ENCODE measurements around the gene PTGFRN. TPM values are rescaled to one million over a fixed set of nuclear protein-coding genes. Genes with fewer than 3 reads are reported as not detected.

The PTGFRN gene
- total and polyA plus RNA-seq, 2 of the 4 experiments (the other 2 are of a cell fraction) = 0.90 to 1.1 TPM

DNA sequence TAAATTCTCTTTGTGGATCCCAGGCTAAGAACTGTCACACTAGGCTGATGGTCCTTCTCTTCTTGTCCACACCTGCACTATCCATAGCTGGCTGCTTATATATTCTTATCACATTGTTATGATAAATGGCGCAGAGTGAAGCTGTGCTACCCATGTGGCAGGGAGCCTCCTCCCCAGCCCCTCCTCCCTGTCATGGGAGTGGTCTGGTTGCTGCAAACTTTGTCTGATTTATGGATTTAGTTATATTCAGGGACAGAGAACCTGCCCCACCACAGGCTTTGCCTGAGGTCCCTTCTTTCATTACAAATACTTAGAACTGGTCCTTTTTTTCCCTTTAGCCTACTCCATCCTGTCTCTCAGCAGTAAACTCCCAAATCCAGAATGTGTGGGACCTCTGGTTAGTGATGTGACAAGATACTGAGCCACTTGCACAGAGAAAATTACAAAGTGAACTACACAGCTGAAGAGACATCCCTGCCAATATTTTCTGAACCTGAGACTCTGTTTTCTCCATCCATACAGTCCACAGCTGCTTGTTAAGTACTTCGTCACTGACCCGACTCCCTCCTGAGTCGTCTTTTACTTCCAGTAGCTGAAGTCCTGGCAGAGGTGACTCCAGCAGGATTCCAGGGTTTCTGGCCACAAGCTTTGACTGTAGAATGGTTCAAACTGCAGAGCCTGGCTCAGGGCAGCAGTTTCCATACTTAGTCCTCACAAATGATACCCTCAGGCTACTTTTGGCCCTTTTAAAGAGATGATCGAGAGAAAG is 37.6 kb downstream of the PTGFRN start:
- Histone ChIP-seq H3K14ac (replicated peaks; ENCODE audit: low read depth, low read length) (no peak overlapping the region), H3K27me3 (ENCODE audit: control insufficient read depth, insufficient read depth, low read length) (peaks cover 4% of the 10 kb centered on the region; the same call in 1 of the 2 replicates), H2BK15ac (ENCODE audit: low read depth, low read length) (no peak overlapping the region), H2AK5ac (ENCODE audit: low read depth, low read length) (no peak overlapping the region), H3K9me3 (ENCODE audit: control insufficient read depth, insufficient read depth, low read length) (no peaks in the 10 kb centered on the region), H3K18ac (ENCODE audit: low read depth, low read length) (no peak overlapping the region), H3K4me3 (ENCODE audit: insufficient read depth, low read depth, low read length) (no peak overlapping the region), H3K27ac (ENCODE audit: insufficient read depth, low read length) (no peak overlapping the region), H4K20me1 (ENCODE audit: insufficient read depth, low read length) (no peaks in the 10 kb centered on the region), H3K4me2 (ENCODE audit: low read depth, low read length) (no peak overlapping the region), H2AFZ (replicated peaks; ENCODE audit: low read length, poor library complexity) (no peak overlapping the region), H3K4ac (ENCODE audit: low read depth, low read length) (no peak overlapping the region), H3K56ac (ENCODE audit: extremely low read depth, insufficient read depth, low read length) (no peak overlapping the region), H4K5ac (ENCODE audit: low read depth, low read length) (no peak overlapping the region), H3K79me1 (ENCODE audit: low read depth in 1 of 2, low read length in 2 of 2) (no peaks in the 10 kb centered on the region), H3K4me1 (ENCODE audit: control insufficient read depth, insufficient read depth, low read length) (no peaks in the 10 kb centered on the region), H3K36me3 (ENCODE audit: control insufficient read depth, insufficient read depth, low read length) (no peaks in the 10 kb centered on the region), H3K9ac (ENCODE audit: low read depth, low read length) (no peak overlapping the region), H2BK120ac (ENCODE audit: low read depth, low read length) (no peak overlapping the region), H3K23ac (ENCODE audit: low read depth, low read length) (no peak overlapping the region), H2BK5ac (ENCODE audit: low read depth, low read length, poor library complexity, severe bottlenecking) (no peak overlapping the region), H2BK20ac (ENCODE audit: low read depth, low read length) (no peak overlapping the region), H3K9me1 (ENCODE audit: insufficient read depth, low read length) (no peaks in the 10 kb centered on the region), H4K91ac (ENCODE audit: insufficient read depth, low read depth, low read length) (no peak overlapping the region), H4K8ac (ENCODE audit: low read depth in 2 of 2, low read length in 2 of 2) (no peak overlapping the region), H2AK9ac (replicated peaks; ENCODE audit: low read depth, low read length, poor library complexity) (no peak overlapping the region)
- dilution Hi-C loops (cut with HindIII; ENCODE audit: low sequenced_read_pairs, unreplicated experiment) (no loop called here), intact Hi-C loops (cut with micrococcal nuclease) (no loop called here), in situ Hi-C loops (cut with MboI; ENCODE audit: low sequenced_read_pairs) (no loop called here)
- ChIA-PET CTCF (no interaction called here), POLR2A (ENCODE audit: unreplicated experiment) (interaction anchor here (0.6 kb wide), 1 partner anchor 1065 kb away, joined by 4 read pairs; no protein-coding TSS in a partner anchor)
- TF ChIP-seq, protein P1, sequence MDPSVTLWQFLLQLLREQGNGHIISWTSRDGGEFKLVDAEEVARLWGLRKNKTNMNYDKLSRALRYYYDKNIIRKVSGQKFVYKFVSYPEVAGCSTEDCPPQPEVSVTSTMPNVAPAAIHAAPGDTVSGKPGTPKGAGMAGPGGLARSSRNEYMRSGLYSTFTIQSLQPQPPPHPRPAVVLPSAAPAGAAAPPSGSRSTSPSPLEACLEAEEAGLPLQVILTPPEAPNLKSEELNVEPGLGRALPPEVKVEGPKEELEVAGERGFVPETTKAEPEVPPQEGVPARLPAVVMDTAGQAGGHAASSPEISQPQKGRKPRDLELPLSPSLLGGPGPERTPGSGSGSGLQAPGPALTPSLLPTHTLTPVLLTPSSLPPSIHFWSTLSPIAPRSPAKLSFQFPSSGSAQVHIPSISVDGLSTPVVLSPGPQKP (IDR thresholded peaks at IDR 0.05; ENCODE audit: borderline replicate concordance, low read depth, low read length) = no peak
- no peak for TF ChIP-seq POLR2A (IDR thresholded peaks at IDR 0.05; ENCODE audit: low read depth, low read length)
- no peak for TF ChIP-seq NFE2L2 (IDR thresholded peaks at IDR 0.05; ENCODE audit: low read depth, low read length)
- ATAC-seq (ENCODE audit: low read depth) (no peak), DNase-seq (no peak)
- no TSS peak for BruUV-seq (replicated peaks)
- 58% methylated on average over 2 of the region's 5 CpGs; no CpG with 5 or more reads in 1 of the 2 experiments for WGBS, 2 experiments (ENCODE audit: extremely low coverage in 2 of 2, insufficient read length in 1 of 2)
